Measurements from ENCODE around the gene CEPT1. TPM values are rescaled to one million over a fixed set of nuclear protein-coding genes. Genes with fewer than 3 reads are reported as not detected.

The CEPT1 gene
- total RNA-seq, 1 donor from 2014 or later = 53.4 TPM

GRCh38 chr1:111202707-111203623 is 62.9 kb downstream of the CEPT1 start:
- Histone ChIP-seq H3K27me3 (ENCODE audit: low read depth) (no peaks in the 10 kb centered on the region), H3K27ac (peak overlapping the region; percentile 94), H3K36me3 (peaks cover 12% of the 10 kb centered on the region), H3K4me3 (peak overlapping the region; percentile 78), H3K4me1 (peaks cover 67% of the 10 kb centered on the region), H3K9me3 (no peaks in the 10 kb centered on the region)
- DNase-seq (no peak), ATAC-seq (no peak)
- intact Hi-C loops (cut with DNase I) = no loop called here
- TF ChIP-seq, protein P1, sequence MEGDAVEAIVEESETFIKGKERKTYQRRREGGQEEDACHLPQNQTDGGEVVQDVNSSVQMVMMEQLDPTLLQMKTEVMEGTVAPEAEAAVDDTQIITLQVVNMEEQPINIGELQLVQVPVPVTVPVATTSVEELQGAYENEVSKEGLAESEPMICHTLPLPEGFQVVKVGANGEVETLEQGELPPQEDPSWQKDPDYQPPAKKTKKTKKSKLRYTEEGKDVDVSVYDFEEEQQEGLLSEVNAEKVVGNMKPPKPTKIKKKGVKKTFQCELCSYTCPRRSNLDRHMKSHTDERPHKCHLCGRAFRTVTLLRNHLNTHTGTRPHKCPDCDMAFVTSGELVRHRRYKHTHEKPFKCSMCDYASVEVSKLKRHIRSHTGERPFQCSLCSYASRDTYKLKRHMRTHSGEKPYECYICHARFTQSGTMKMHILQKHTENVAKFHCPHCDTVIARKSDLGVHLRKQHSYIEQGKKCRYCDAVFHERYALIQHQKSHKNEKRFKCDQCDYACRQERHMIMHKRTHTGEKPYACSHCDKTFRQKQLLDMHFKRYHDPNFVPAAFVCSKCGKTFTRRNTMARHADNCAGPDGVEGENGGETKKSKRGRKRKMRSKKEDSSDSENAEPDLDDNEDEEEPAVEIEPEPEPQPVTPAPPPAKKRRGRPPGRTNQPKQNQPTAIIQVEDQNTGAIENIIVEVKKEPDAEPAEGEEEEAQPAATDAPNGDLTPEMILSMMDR (IDR thresholded peaks at IDR 0.05) = no peak

- peaks cover 67% of the 10 kb centered on the region for H3K4me1 ChIP-seq
Measured at GRCh38 chr1:111203681-111204200, 63.7 kb downstream of the CEPT1 start.

GRCh38 chr1:111204201-111204982 is 64.4 kb downstream of the CEPT1 start:
- peak overlapping the region; percentile 78 for H3K4me3 ChIP-seq
- H3K36me3 ChIP-seq = no peaks in the 10 kb centered on the region
- intact Hi-C loops (cut with DNase I) = no loop called here
- H3K4me1 ChIP-seq = peaks cover 62% of the 10 kb centered on the region
- peak; percentile 89 for DNase-seq
- ATAC-seq = peak; percentile 92 to 93
- TF ChIP-seq, protein P1 (IDR thresholded peaks at IDR 0.05) = peak; percentile 8
- no peaks in the 10 kb centered on the region for H3K9me3 ChIP-seq
- no peaks in the 10 kb centered on the region for H3K27me3 ChIP-seq (ENCODE audit: low read depth)
- H3K27ac ChIP-seq = peak overlapping the region; percentile 94

More at GRCh38 chr1:111203681-111204200, 63.7 kb downstream of the CEPT1 start:
- peak; percentile 97 for DNase-seq
- H3K4me3 ChIP-seq = peak overlapping the region; percentile 78
- H3K27me3 ChIP-seq (ENCODE audit: low read depth) = no peaks in the 10 kb centered on the region
- intact Hi-C loops (cut with DNase I) = no loop called here
- H3K27ac ChIP-seq = peak overlapping the region; percentile 94
- H3K9me3 ChIP-seq = no peaks in the 10 kb centered on the region
- TF ChIP-seq, protein P1 (IDR thresholded peaks at IDR 0.05) = no peak
- peaks cover 5% of the 10 kb centered on the region for H3K36me3 ChIP-seq
- peak; percentile 86 to 87 for ATAC-seq

- no peak for ATAC-seq
- Histone ChIP-seq H3K27me3 (ENCODE audit: low read depth) (no peaks in the 10 kb centered on the region), H3K36me3 (no peaks in the 10 kb centered on the region), H3K4me3 (peak overlapping the region; percentile 78), H3K4me1 (peaks cover 54% of the 10 kb centered on the region), H3K27ac (peak overlapping the region; percentile 94), H3K9me3 (no peaks in the 10 kb centered on the region)
- intact Hi-C loops (cut with DNase I) = no loop called here
- DNase-seq = no peak
- TF ChIP-seq, protein P1 (IDR thresholded peaks at IDR 0.05) = no peak
Measured at GRCh38 chr1:111204983-111205713, 65.1 kb downstream of the CEPT1 start.

- peaks cover 49% of the 10 kb centered on the region for H3K4me1 ChIP-seq
- H3K27me3 ChIP-seq (ENCODE audit: low read depth) = no peaks in the 10 kb centered on the region
Measured at GRCh38 chr1:111205714-111206050, 65.7 kb downstream of the CEPT1 start.

More at GRCh38 chr1:111205714-111206050, 65.7 kb downstream of the CEPT1 start:
- TF ChIP-seq, protein P1 (IDR thresholded peaks at IDR 0.05) = no peak
- no peaks in the 10 kb centered on the region for H3K9me3 ChIP-seq
- intact Hi-C loops (cut with DNase I) = no loop called here
- no peak overlapping the region for H3K4me3 ChIP-seq
- H3K36me3 ChIP-seq = no peaks in the 10 kb centered on the region
- no peak for ATAC-seq
- DNase-seq = no peak
- peak overlapping the region; percentile 94 for H3K27ac ChIP-seq

Data from lower lobe of right lung (tissue), 2 donors.